ENCODE results near the gene PTTG1IP. TPM values are rescaled to one million over a fixed set of nuclear protein-coding genes. Genes with fewer than 3 reads are reported as not detected.

The PTTG1IP gene
- total and polyA plus RNA-seq, 2 donors (not counting 1 experiment from before 2014, with no cell fraction given) = 30.7 to 58.6 TPM

- Histone ChIP-seq H2AFZ (ENCODE audit: insufficient read depth, low read depth, low read length, poor library complexity, severe bottlenecking) (no peak overlapping the region), H3K9me3 (ENCODE audit: control extremely low read depth in 1 of 3, control insufficient read depth in 2 of 3, insufficient read depth in 1 of 3, low read length in 2 of 3) (peaks cover 0 to 3% (median 0%) of the 10 kb centered on the region in 3 donors), H3K4me2 (replicated peaks; ENCODE audit: low read depth, low read length, poor library complexity, severe bottlenecking) (no peak overlapping the region), H4K20me1 (ENCODE audit: control insufficient read depth, insufficient read depth, low read length, poor library complexity, severe bottlenecking) (peaks cover 77% of the 10 kb centered on the region), H3K9ac (ENCODE audit: low read length) (no peak overlapping the region), H3K79me2 (ENCODE audit: control insufficient read depth, insufficient read depth, low read length) (peaks cover 84% of the 10 kb centered on the region), H3K4me3 (ENCODE audit: control extremely low read depth in 1 of 5, extremely low read depth in 1 of 5, insufficient read depth in 1 of 5, low read depth in 2 of 5, low read length in 4 of 5) (no peak overlapping the region), H3K27ac (ENCODE audit: low read length in 2 of 2) (no peak overlapping the region), H3K36me3 (replicated peaks in 1 of 2; ENCODE audit: control extremely low read depth in 1 of 2, control insufficient read depth in 1 of 2, extremely low read depth in 1 of 2, insufficient read depth in 2 of 2, low read length in 1 of 2) (peaks cover 0 to 9% of the 10 kb centered on the region in 2 experiments), H3K4me1 (ENCODE audit: control insufficient read depth in 2 of 2, insufficient read depth in 2 of 2, low read length in 2 of 2) (peaks cover 62 to 69% of the 10 kb centered on the region in 2 donors), H3K27me3 (replicated peaks in 1 of 4; ENCODE audit: control extremely low read depth in 1 of 4, control insufficient read depth in 3 of 4, insufficient read depth in 4 of 4, low read length in 3 of 4) (no peaks in the 10 kb centered on the region)
- Mint-ChIP-seq H3K4me1 (peaks cover 80% of the 10 kb centered on the region), H3K9me3 (ENCODE audit: insufficient read depth) (no peaks in the 10 kb centered on the region), H3K27me3 (no peaks in the 10 kb centered on the region), H3K27ac (no peak overlapping the region), H3K4me3 (peak overlapping the region; percentile 41)
- DNase-seq (no peak), ATAC-seq (ENCODE audit: low read depth) (no peak)
- intact Hi-C loops (cut with micrococcal nuclease) = loop anchor here (10.0 kb wide), 1 partner anchor 855 kb away; the partner anchor contains the start of gene TRAPPC10
- 97% methylated on average over 7 of the region's 19 CpGs for WGBS (ENCODE audit: insufficient coverage)
- TF ChIP-seq CTCF (IDR thresholded peaks at IDR 0.05) = no peak
- TF ChIP-seq EZH2 (IDR thresholded peaks at IDR 0.05; ENCODE audit: borderline replicate concordance, insufficient read depth, low read depth, low read length, poor library complexity, severe bottlenecking) = no peak
- ChIA-PET POLR2A (no interaction called here), CTCF (no interaction called here)
Measured at GRCh38 chr21:44869781-44870747, 3.4 kb downstream of the PTTG1IP start.

GRCh38 chr21:44868707-44869106 lies 4.8 kb downstream of the PTTG1IP start:
- Histone ChIP-seq H3K79me2 (ENCODE audit: control insufficient read depth, insufficient read depth, low read length) (peaks cover 98% of the 10 kb centered on the region), H3K9ac (ENCODE audit: low read length) (no peak overlapping the region), H3K4me3 (ENCODE audit: control extremely low read depth in 1 of 5, extremely low read depth in 1 of 5, insufficient read depth in 1 of 5, low read depth in 2 of 5, low read length in 4 of 5) (no peak overlapping the region), H3K36me3 (replicated peaks in 1 of 2; ENCODE audit: control extremely low read depth in 1 of 2, control insufficient read depth in 1 of 2, extremely low read depth in 1 of 2, insufficient read depth in 2 of 2, low read length in 1 of 2) (peaks cover 0 to 21% of the 10 kb centered on the region in 2 experiments), H3K9me3 (ENCODE audit: control extremely low read depth in 1 of 3, control insufficient read depth in 2 of 3, insufficient read depth in 1 of 3, low read length in 2 of 3) (peaks cover 0 to 3% (median 0%) of the 10 kb centered on the region in 3 donors), H4K20me1 (ENCODE audit: control insufficient read depth, insufficient read depth, low read length, poor library complexity, severe bottlenecking) (peaks cover 90% of the 10 kb centered on the region), H3K4me2 (replicated peaks; ENCODE audit: low read depth, low read length, poor library complexity, severe bottlenecking) (peak overlapping the region; percentile 12), H3K4me1 (ENCODE audit: control insufficient read depth in 2 of 2, insufficient read depth in 2 of 2, low read length in 2 of 2) (peaks cover 61 to 67% of the 10 kb centered on the region in 2 donors), H3K27ac (ENCODE audit: low read length in 2 of 2) (no peak overlapping the region), H2AFZ (ENCODE audit: insufficient read depth, low read depth, low read length, poor library complexity, severe bottlenecking) (no peak overlapping the region), H3K27me3 (replicated peaks in 1 of 4; ENCODE audit: control extremely low read depth in 1 of 4, control insufficient read depth in 3 of 4, insufficient read depth in 4 of 4, low read length in 3 of 4) (no peaks in the 10 kb centered on the region)
- CTCF ChIA-PET = interaction anchor here (0.6 to 1.0 kb wide), 2 partner anchors 24 to 80 kb away, joined by 4 to 6 read pairs; no protein-coding TSS in a partner anchor
- H3K27me3 Mint-ChIP-seq = no peaks in the 10 kb centered on the region
- H3K9me3 Mint-ChIP-seq (ENCODE audit: insufficient read depth) = no peaks in the 10 kb centered on the region
- WGBS (ENCODE audit: insufficient coverage) = 93% methylated on average over 2 of the region's 7 CpGs
- DNase-seq = no peak
- no peak for ATAC-seq (ENCODE audit: low read depth)
- H3K4me1 Mint-ChIP-seq = peaks cover 76% of the 10 kb centered on the region
- intact Hi-C loops (cut with micrococcal nuclease) = no loop called here
- H3K27ac Mint-ChIP-seq = no peak overlapping the region
- H3K4me3 Mint-ChIP-seq = peak overlapping the region; percentile 3
- POLR2A ChIA-PET = no interaction called here
- no peak for TF ChIP-seq CTCF (IDR thresholded peaks at IDR 0.05)
- no peak for TF ChIP-seq EZH2 (IDR thresholded peaks at IDR 0.05; ENCODE audit: borderline replicate concordance, insufficient read depth, low read depth, low read length, poor library complexity, severe bottlenecking)
